ENCODE measurements around the gene ILDR1.

Gene ILDR1

DNA sequence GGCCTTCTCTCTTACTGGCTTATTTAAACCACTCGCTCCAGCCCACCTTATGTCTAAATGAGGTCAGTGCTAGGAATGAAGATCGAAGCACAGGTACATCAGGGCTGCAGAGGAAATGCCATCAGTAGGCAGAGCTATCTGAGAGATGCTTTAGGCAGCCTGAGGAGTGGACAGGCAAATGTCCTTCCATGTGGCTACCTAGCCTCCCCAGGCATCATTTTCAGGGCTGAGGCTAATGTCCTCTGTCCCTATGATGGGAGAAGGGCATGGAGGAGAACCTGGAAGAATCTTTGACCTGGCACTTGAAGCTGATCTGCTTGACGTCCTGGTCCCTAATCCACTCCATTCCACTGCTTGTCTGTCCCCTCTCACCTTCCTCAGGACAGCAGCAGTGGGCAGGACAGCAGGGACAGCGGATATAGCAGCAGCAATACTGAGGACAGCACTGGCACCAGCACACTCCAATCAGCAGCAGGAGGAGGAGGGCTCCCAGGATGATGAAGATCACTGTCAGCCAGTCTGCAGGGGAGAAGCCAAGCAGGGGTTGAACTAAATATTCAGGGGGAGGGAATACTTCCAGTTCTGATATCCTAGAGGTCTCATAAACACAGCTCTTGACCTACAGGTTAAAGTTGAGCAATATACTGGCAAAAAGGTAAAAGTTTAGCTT lies 21.0 kb downstream of the ILDR1 start:
- no peak overlapping the region for H3K4me3 ChIP-seq (ENCODE audit: low read length)
- TF ChIP-seq, protein P1, sequence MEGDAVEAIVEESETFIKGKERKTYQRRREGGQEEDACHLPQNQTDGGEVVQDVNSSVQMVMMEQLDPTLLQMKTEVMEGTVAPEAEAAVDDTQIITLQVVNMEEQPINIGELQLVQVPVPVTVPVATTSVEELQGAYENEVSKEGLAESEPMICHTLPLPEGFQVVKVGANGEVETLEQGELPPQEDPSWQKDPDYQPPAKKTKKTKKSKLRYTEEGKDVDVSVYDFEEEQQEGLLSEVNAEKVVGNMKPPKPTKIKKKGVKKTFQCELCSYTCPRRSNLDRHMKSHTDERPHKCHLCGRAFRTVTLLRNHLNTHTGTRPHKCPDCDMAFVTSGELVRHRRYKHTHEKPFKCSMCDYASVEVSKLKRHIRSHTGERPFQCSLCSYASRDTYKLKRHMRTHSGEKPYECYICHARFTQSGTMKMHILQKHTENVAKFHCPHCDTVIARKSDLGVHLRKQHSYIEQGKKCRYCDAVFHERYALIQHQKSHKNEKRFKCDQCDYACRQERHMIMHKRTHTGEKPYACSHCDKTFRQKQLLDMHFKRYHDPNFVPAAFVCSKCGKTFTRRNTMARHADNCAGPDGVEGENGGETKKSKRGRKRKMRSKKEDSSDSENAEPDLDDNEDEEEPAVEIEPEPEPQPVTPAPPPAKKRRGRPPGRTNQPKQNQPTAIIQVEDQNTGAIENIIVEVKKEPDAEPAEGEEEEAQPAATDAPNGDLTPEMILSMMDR (conservative IDR thresholded peaks at IDR 0.05; ENCODE audit: low read depth, low read length): no peak
- no peak for DNase-seq (ENCODE audit: low read depth)

DNA sequence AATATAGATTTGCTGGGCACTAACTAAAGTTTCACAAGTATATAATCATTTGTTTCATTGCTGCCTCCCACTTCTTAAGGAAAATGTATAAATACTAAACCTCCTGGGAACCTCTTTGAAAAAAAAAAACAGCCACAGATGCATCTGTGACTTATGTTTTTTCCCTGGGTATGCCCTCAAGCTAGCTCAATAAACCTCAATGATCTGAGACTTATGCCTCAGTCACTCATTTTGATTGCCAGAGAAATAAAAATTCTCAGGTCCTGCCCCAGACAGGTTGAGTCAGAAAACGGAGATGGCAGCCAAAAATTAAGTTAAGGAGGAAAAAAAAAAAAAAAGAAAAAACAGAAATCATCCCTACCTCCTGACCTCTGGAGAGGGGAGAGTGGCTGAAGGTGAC lies 22.1 kb downstream of the ILDR1 start:
- H3K4me3 ChIP-seq (ENCODE audit: low read length): no peak overlapping the region
- no peak for DNase-seq (ENCODE audit: low read depth)
- TF ChIP-seq, protein P1 (conservative IDR thresholded peaks at IDR 0.05; ENCODE audit: low read depth, low read length): no peak

DNA sequence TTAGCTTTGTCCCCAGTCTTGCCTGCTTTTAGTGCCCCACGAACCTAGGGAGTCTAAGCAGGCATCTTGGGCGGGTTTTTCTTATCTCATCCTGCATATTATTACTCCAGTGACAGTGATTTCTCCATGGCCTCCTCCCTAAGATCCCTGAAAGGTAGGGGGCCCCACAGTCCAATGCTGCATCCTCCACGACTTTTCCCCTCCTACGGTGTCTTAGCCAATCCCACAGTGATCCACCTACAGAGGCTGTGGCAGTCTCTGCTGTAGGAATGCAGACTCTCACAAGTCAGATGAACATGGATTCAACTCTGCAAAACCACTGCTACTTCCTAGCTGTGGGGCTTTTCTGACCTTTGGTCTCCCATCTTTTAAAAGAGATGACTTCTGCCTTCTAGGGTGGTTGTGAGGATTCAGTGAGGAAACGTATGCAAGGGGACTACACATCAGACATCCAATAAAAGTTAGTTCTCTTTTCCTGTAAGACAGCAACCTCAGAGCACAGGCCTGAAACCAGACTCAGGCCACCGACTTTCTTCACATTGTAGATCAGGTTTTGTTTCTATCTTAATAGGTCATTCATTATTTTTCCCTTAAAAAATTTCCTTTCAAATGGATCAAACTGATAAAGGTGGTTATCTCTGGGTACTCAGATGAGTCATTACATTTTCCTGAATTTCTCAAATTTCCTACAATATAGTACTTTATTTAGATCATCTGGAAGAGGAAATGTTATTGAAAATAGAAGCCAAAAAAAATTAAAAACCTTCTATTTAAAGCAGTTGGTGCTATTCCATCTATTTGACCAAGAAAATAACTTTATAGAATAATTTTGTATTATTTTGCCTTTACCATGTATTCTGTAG lies 23.2 kb downstream of the ILDR1 start:
- TF ChIP-seq, protein P1 (conservative IDR thresholded peaks at IDR 0.05; ENCODE audit: low read depth, low read length): no peak
- DNase-seq (ENCODE audit: low read depth): no peak
- H3K4me3 ChIP-seq (ENCODE audit: low read length): no peak overlapping the region

DNA sequence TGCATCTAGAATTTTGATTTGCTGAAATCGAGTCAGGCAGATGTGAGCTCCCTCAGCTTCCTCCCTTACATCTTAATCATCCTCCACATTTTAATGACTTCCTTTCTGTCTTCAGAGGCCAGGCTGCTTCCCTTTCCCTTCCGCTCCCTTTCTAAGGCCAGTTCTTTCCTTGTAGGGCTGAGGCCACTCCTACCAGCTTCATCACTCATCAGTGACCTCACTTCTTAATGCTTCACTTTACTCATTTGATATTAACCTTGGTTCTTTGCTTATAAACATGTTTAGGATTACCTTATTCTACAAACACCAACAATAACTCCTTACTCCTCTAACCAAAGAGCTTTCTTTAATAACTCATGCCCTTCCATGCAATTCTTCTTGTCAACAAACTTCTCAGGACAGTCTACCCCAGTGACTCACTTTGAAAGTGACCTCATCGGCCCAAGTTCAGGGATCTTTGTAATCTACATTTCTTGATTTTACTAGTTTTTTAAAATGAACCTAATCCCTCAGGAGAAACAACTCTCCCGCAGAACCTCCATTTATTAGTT lies 23.9 kb downstream of the ILDR1 start:
- TF ChIP-seq, protein P1 (conservative IDR thresholded peaks at IDR 0.05; ENCODE audit: low read depth, low read length): no peak
- H3K4me3 ChIP-seq (ENCODE audit: low read length): no peak overlapping the region
- no peak for DNase-seq (ENCODE audit: low read depth)

DNA sequence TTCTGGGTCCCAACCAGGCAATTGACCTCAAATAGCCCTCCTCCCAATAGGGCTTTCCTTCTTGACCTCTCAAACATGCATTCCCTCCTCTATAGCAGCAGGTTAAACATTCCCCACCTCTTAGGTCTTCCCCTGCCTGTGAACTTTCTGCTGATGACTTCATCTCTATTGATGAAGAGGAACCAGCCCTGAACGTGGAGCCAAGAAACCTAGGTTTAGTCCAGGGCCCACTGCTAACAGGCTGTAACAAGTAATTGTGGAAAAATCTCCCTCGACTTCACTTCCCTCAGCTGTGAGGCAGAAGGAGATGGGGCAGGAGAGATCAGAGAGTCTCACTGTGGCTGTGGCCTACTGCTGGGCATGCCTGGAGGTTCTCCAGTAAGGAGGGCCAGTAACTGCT lies 24.7 kb downstream of the ILDR1 start:
- TF ChIP-seq, protein P1 (conservative IDR thresholded peaks at IDR 0.05; ENCODE audit: low read depth, low read length): no peak
- H3K4me3 ChIP-seq (ENCODE audit: low read length): no peak overlapping the region
- DNase-seq (ENCODE audit: low read depth): no peak

DNA sequence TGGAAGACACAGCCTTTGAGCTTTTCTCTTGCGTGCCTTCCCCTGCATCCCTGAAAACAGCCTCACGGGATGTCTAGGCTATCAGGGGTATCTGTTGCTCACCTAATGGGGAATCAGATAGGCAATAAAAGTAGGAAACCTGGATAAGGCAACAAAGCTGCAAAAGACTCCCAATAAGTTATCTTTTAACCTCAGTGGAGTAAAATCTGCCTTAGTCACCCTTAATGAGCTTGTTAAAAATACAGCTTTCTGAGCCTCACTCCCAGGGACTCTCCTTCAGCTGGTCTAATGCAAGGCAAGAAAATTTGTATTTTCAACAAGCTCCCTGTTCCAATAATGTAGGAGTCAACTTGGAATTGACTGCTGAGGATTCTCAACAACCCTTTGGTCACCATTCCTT lies 25.6 kb downstream of the ILDR1 start:
- TF ChIP-seq, protein P1 (conservative IDR thresholded peaks at IDR 0.05; ENCODE audit: low read depth, low read length): no peak
- DNase-seq (ENCODE audit: low read depth): no peak
- H3K4me3 ChIP-seq (ENCODE audit: low read length): no peak overlapping the region
